SK-N-SH (cell line): ENCODE results near the gene DPP4.

ENCODE experiments used
- EP300 ChIP-seq, 2 experiments: IDR thresholded peaks; 2 replicates each; pipeline versions ENCODE4 v1.4.0 to v1.6.1; 2012; ENCODE audit warnings: borderline replicate concordance in 1 of 2, low read depth in 1 of 2, low read length in 1 of 2
- EZH2phosphoT487 ChIP-seq: fragments of 200-600 bp; sonication (generic); IDR thresholded peaks from 2 replicates; pipeline ENCODE4 v1.6.1; 2017; ENCODE audit warnings: low read depth, mixed run types, mild to moderate bottlenecking, antibody characterized with exemption, moderate library complexity, borderline replicate concordance
- FOSL2 ChIP-seq: IDR thresholded peaks from 2 replicates; pipeline ENCODE4 v1.4.0; 2012; ENCODE audit warnings: low read depth, mild to moderate bottlenecking, moderate library complexity, borderline replicate concordance
- JUND ChIP-seq: IDR thresholded peaks from 2 replicates; pipeline ENCODE4 v1.4.0; 2012
- POLR2AphosphoS5 ChIP-seq: IDR thresholded peaks from 2 replicates; pipeline ENCODE4 v1.6.1; 2012; ENCODE audit warnings: low read depth, low read length
- RCOR1 ChIP-seq: fragments of 150-350 bp; IDR thresholded peaks from 2 replicates; pipeline ENCODE4 v1.6.1; 2017; ENCODE audit warnings: antibody characterized with exemption, low read length
- RXRA ChIP-seq: IDR thresholded peaks from 2 replicates; pipeline ENCODE4 v1.4.0; 2012; ENCODE audit warnings: low read depth, mild to moderate bottlenecking, borderline replicate concordance
- SIN3A ChIP-seq: IDR thresholded peaks from 2 replicates; pipeline ENCODE4 v1.6.1; 2012; ENCODE audit warnings: low read depth, mild to moderate bottlenecking, low read length, moderate library complexity, borderline replicate concordance
- YY1 ChIP-seq: IDR thresholded peaks from 2 replicates; pipeline ENCODE4 v1.4.0; 2012; ENCODE audit warnings: low read depth, mild to moderate bottlenecking
- TF ChIP-seq, protein P1 (sequence below): IDR thresholded peaks from 2 replicates; pipeline ENCODE4 v1.6.1; 2012; ENCODE audit warnings: mild to moderate bottlenecking, low read depth, low read length, moderate library complexity
- TF ChIP-seq, protein P2 (sequence below): fragments of 200-600 bp; sonication (generic); IDR thresholded peaks from 2 replicates; pipeline ENCODE4 v1.6.1; 2017; ENCODE audit warnings: antibody characterized with exemption, mild to moderate bottlenecking, moderate library complexity

DNA sequence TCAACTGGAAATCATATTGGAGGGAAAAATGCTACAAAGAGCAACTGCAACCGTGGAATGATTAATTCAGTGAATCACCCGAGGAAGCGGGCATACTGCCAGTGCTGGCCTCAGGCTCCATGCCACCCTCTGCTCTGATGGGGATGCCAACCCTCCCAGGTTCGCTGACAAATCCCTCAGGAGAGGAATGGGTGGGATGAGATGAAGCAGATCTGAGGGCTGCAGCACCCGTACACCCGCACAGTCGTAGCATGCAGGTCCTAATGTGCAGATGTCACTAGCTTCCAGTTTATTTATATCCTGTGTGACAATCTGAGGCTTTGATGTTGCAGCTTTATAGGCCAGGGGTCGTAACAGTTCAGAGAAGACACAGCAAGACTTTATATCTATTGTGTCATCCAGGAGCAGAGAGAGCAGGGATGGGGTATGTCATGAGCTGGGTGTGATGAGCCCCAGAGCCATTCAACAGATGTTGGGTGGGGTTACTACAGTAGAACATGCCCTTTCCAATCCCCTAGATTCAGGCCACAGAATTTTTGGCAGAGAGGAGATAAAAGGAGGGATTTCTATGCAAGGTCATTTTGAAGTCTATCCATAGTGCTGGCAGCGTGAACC lies 44.6 kb downstream of the DPP4 start:
- TF ChIP-seq, protein P1, sequence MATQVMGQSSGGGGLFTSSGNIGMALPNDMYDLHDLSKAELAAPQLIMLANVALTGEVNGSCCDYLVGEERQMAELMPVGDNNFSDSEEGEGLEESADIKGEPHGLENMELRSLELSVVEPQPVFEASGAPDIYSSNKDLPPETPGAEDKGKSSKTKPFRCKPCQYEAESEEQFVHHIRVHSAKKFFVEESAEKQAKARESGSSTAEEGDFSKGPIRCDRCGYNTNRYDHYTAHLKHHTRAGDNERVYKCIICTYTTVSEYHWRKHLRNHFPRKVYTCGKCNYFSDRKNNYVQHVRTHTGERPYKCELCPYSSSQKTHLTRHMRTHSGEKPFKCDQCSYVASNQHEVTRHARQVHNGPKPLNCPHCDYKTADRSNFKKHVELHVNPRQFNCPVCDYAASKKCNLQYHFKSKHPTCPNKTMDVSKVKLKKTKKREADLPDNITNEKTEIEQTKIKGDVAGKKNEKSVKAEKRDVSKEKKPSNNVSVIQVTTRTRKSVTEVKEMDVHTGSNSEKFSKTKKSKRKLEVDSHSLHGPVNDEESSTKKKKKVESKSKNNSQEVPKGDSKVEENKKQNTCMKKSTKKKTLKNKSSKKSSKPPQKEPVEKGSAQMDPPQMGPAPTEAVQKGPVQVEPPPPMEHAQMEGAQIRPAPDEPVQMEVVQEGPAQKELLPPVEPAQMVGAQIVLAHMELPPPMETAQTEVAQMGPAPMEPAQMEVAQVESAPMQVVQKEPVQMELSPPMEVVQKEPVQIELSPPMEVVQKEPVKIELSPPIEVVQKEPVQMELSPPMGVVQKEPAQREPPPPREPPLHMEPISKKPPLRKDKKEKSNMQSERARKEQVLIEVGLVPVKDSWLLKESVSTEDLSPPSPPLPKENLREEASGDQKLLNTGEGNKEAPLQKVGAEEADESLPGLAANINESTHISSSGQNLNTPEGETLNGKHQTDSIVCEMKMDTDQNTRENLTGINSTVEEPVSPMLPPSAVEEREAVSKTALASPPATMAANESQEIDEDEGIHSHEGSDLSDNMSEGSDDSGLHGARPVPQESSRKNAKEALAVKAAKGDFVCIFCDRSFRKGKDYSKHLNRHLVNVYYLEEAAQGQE = no peak
- TF ChIP-seq YY1 (0 out of 2 replicates have a peak, but pooled peaks have one; percentile 33), EP300 (IDR thresholded peaks at IDR 0.05; ENCODE audit: borderline replicate concordance in 1 of 2, low read depth in 1 of 2, low read length in 1 of 2) (peak in 1 of 2 experiments; percentile 75; a peak in 1 of 4 replicates), FOSL2 (peak; percentile 95), EZH2phosphoT487 (no peak), POLR2AphosphoS5 (peak; percentile 4; the same call in 1 of the 2 replicates), JUND (peak; percentile 84), RCOR1 (no peak), RXRA (0 out of 2 replicates have a peak, but pooled peaks have one; percentile 16), SIN3A (peak; percentile 37; the same call in 1 of the 2 replicates)
- TF ChIP-seq, protein P2, sequence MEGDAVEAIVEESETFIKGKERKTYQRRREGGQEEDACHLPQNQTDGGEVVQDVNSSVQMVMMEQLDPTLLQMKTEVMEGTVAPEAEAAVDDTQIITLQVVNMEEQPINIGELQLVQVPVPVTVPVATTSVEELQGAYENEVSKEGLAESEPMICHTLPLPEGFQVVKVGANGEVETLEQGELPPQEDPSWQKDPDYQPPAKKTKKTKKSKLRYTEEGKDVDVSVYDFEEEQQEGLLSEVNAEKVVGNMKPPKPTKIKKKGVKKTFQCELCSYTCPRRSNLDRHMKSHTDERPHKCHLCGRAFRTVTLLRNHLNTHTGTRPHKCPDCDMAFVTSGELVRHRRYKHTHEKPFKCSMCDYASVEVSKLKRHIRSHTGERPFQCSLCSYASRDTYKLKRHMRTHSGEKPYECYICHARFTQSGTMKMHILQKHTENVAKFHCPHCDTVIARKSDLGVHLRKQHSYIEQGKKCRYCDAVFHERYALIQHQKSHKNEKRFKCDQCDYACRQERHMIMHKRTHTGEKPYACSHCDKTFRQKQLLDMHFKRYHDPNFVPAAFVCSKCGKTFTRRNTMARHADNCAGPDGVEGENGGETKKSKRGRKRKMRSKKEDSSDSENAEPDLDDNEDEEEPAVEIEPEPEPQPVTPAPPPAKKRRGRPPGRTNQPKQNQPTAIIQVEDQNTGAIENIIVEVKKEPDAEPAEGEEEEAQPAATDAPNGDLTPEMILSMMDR = no peak
